ENCODE data around the gene PCDH18. TPM values are rescaled to one million over a fixed set of nuclear protein-coding genes. Genes with fewer than 3 reads are reported as not detected.
"Not testable (repeated sequence)": the region's sequence is repeated elsewhere in the genome, so short reads cannot be mapped to it uniquely, and the experiment has no call there.

Gene PCDH18
- total RNA-seq, 2 donors from 2014 or later, result 3.9 to 7.9 TPM

DNA sequence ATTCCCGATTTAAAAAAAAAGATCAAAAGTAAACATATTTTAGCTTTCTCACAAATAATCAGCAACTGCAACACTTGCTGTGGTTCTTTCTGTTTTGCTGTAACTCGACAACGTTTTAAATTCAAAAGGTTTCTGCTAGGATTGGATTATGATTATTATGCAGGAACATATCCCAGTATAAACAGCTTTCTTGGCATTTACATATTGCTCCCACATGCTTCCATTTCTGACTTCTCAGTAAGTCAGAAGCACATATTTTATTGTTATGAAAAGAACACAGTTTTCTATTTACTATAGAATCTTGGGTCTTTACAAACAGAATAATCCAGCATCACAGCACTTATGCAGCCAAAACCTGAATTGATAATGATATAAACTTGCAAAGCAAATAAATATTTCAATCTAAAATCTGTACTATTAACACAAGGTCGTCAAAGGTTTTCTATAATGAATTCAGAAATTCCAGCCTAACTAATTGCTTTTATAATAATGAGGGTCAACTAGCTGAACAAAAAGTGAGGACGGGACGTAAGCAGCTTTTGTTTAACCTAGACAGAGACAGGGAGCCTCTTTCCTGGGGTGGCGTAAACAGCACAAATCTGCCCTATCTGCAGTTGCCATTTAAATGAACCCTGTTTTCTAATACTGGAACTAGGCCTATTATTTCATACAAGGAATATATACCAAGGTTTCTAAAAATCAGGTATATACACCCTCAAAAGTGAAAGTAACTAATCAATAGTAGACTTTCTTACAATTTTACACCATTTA is 9.8 kb upstream of the PCDH18 start:
- H3K27ac ChIP-seq, result no peak overlapping the region
- 43 to 45% methylated on average over 7 of the region's 7 CpGs for WGBS, 2 donors

DNA sequence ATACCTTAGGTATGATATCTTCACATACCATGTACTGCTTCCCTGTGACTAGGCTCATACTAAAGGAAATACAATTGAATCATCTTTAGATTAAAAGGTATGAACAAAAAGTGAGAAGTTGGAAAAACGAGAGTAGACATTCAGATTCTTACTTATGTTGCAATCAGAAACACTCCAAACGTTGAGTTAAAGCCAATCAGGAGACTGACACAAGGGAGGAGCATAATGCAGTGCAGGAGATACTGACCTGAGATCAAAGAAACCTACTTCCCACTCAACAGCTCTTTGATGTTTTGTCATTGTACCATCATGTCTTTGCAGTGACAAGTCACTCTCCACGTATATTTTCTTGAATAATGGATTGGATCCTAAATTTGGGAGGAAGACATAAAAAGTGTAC is 8.9 kb upstream of the PCDH18 start:
- WGBS, 2 donors, result 16 to 23% methylated on average over 3 of the region's 3 CpGs
- Histone ChIP-seq H3K27me3 (no peaks in the 10 kb centered on the region), H3K4me3 (no peak overlapping the region), H3K9me3 (no peaks in the 10 kb centered on the region), H3K27ac (no peak overlapping the region), H3K4me1 (no peaks in the 10 kb centered on the region), H3K36me3 (replicated peaks in 1 of 2; ENCODE audit: insufficient read depth in 1 of 2, low read depth in 2 of 2) (no peaks in the 10 kb centered on the region)
- DNase-seq, result no peak
- ATAC-seq, result no peak
- TF ChIP-seq, protein P1, sequence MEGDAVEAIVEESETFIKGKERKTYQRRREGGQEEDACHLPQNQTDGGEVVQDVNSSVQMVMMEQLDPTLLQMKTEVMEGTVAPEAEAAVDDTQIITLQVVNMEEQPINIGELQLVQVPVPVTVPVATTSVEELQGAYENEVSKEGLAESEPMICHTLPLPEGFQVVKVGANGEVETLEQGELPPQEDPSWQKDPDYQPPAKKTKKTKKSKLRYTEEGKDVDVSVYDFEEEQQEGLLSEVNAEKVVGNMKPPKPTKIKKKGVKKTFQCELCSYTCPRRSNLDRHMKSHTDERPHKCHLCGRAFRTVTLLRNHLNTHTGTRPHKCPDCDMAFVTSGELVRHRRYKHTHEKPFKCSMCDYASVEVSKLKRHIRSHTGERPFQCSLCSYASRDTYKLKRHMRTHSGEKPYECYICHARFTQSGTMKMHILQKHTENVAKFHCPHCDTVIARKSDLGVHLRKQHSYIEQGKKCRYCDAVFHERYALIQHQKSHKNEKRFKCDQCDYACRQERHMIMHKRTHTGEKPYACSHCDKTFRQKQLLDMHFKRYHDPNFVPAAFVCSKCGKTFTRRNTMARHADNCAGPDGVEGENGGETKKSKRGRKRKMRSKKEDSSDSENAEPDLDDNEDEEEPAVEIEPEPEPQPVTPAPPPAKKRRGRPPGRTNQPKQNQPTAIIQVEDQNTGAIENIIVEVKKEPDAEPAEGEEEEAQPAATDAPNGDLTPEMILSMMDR (IDR thresholded peaks at IDR 0.05), result no peak
- no peak for TF ChIP-seq POLR2A (IDR thresholded peaks at IDR 0.05)
- intact Hi-C loops (cut with DNase I), result no loop called here

More for the DNA sequence above, 9.8 kb upstream of the PCDH18 start:
- no peak for TF ChIP-seq POLR2A (IDR thresholded peaks at IDR 0.05)
- TF ChIP-seq, protein P1 (IDR thresholded peaks at IDR 0.05), result no peak
- Histone ChIP-seq H3K27me3 (no peaks in the 10 kb centered on the region), H3K36me3 (replicated peaks in 1 of 2; ENCODE audit: insufficient read depth in 1 of 2, low read depth in 2 of 2) (no peaks in the 10 kb centered on the region), H3K4me3 (no peak overlapping the region), H3K9me3 (no peaks in the 10 kb centered on the region), H3K4me1 (no peaks in the 10 kb centered on the region)
- DNase-seq (no peak), ATAC-seq (no peak)
- intact Hi-C loops (cut with DNase I), result no loop called here

DNA sequence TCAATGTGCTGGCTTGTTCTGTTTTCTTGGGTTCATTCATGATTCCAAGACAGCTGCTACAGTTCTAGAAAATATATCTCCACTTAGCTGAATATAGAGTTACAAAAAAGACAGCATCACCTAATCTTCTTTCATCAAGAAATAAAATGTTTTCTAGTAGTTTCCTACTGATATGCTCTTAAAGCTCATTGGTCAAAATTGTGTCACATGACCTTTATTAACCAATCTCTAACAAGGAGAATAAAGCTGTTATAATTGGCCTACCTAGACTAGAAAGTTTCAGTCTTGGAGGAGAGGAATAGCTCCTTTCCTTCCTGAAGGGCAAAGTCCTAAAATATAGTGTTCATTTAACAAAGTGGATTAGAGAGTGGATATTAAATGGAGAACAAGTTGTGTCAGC is 8.1 kb upstream of the PCDH18 start:
- DNase-seq (no peak), ATAC-seq (no peak)
- Histone ChIP-seq H3K27me3 (no peaks in the 10 kb centered on the region), H3K36me3 (replicated peaks in 1 of 2; ENCODE audit: insufficient read depth in 1 of 2, low read depth in 2 of 2) (no peaks in the 10 kb centered on the region), H3K4me1 (no peaks in the 10 kb centered on the region), H3K4me3 (no peak overlapping the region), H3K27ac (no peak overlapping the region), H3K9me3 (no peaks in the 10 kb centered on the region)
- TF ChIP-seq, protein P1 (IDR thresholded peaks at IDR 0.05), result no peak
- no peak for TF ChIP-seq POLR2A (IDR thresholded peaks at IDR 0.05)
- intact Hi-C loops (cut with DNase I), result no loop called here

DNA sequence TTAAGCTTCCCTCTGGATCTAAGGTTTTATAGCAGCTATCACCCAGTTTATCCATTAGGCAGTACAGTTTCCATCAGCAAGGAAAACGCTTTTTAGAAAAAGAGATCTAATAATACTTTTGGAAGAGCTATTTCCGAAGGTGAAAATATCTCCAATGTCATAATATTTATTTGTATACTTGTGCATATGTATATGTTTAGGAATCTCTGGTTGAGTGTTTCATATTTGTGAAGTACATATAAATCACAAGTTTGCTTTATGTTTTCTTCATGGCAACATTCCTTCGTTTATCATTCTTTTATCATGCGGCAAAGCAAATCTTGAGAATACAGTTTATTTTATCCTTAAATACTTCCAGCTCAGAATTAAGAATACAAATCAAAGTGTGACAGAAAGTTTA is 6.2 kb upstream of the PCDH18 start:
- DNase-seq (no peak), ATAC-seq (no peak)
- WGBS, 2 donors, result 63 to 71% methylated on average over 4 of the region's 4 CpGs
- Histone ChIP-seq H3K27me3 (no peaks in the 10 kb centered on the region), H3K27ac (no peak overlapping the region), H3K4me3 (no peak overlapping the region), H3K4me1 (no peaks in the 10 kb centered on the region), H3K9me3 (no peaks in the 10 kb centered on the region), H3K36me3 (replicated peaks in 1 of 2; ENCODE audit: insufficient read depth in 1 of 2, low read depth in 2 of 2) (no peaks in the 10 kb centered on the region)
- TF ChIP-seq POLR2A (IDR thresholded peaks at IDR 0.05), result no peak
- TF ChIP-seq, protein P1 (IDR thresholded peaks at IDR 0.05), result no peak
- intact Hi-C loops (cut with DNase I), result no loop called here

DNA sequence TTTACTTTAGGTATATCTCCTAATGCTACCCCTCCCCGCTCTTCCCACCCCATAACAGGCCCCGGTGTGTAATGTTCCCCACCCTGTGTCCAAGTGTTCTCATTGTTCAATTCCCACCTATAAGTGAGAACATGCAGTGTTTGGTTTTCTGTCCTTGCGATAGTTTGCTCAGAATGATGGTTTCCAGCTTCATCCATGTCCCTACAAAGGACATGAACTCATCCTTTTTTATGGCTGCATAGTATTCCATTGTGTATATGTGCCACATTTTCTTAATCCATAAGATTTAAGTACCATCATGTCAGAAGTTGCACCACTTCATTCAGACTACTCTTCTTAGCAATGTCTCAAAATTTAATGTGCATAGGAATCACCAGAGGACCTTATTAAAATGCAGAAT is 5.5 kb upstream of the PCDH18 start:
- H3K27ac ChIP-seq; H3K9me3 ChIP-seq; intact Hi-C loops (cut with DNase I); DNase-seq; H3K27me3 ChIP-seq; H3K36me3 ChIP-seq (replicated peaks in 1 of 2; ENCODE audit: insufficient read depth in 1 of 2, low read depth in 2 of 2); H3K4me3 ChIP-seq; H3K4me1 ChIP-seq; ATAC-seq: not testable (repeated sequence)
- 73 to 79% methylated on average over 3 of the region's 3 CpGs for WGBS, 2 donors
